ENCODE measurements around the gene SCUBE3.

GRCh38 chr6:35228481-35228880, 14.7 kb downstream of the SCUBE3 start:
- no peak for TF ChIP-seq CTCF (IDR thresholded peaks at IDR 0.05; ENCODE audit: low read length)
- no peak for TF ChIP-seq EZH2 (IDR thresholded peaks at IDR 0.05; ENCODE audit: borderline replicate concordance, low read length)
